Measurements from ENCODE around the gene ARID1B. TPM values are rescaled to one million over a fixed set of nuclear protein-coding genes. Genes with fewer than 3 reads are reported as not detected.

Gene ARID1B
- total and polyA plus RNA-seq, 12 donors: 13.3 to 85.6 (median 50.9) TPM

- intact Hi-C loops (cut with DNase I): no loop called here
- Histone ChIP-seq H3K36me3 (replicated peaks in 1 of 2) (no peaks in the 10 kb centered on the region), H3K27me3 (no peaks in the 10 kb centered on the region), H3K4me1 (replicated peaks in 1 of 2) (peaks cover 19 to 64% of the 10 kb centered on the region in 2 donors), H3K4me3 (no peak overlapping the region), H3K27ac (no peak overlapping the region), H3K9me3 (replicated peaks in 1 of 3) (no peaks in the 10 kb centered on the region)
- WGBS, 4 donors: 95 to 100% (median 98%) methylated on average over 2 of the region's 2 CpGs
- TF ChIP-seq CTCF (IDR thresholded peaks at IDR 0.05) (no peak), POLR2A (IDR thresholded peaks at IDR 0.05) (no peak)
- DNase-seq: no peak
These were observed 44.5 kb downstream of the ARID1B start for GRCh38 chr6:156821707-156822106.

GRCh38 chr6:156822747-156823206 is 45.6 kb downstream of the ARID1B start:
- intact Hi-C loops (cut with DNase I): no loop called here
- H3K9me3 ChIP-seq (replicated peaks in 1 of 3): no peaks in the 10 kb centered on the region
- H3K4me3 ChIP-seq: peak overlapping the region in 1 of 4 donors; percentile 21
- H3K27me3 ChIP-seq: no peaks in the 10 kb centered on the region
- DNase-seq: peak in 4 of 7 donors; percentile 43 to 60 (median 47)
- no peaks in the 10 kb centered on the region for H3K36me3 ChIP-seq (replicated peaks in 1 of 2)
- WGBS, 4 donors: 35 to 45% (median 42%) methylated on average over 14 of the region's 14 CpGs
- TF ChIP-seq CTCF (IDR thresholded peaks at IDR 0.05) (no peak), POLR2A (IDR thresholded peaks at IDR 0.05) (no peak)
- peaks cover 19 to 60% of the 10 kb centered on the region in 2 donors for H3K4me1 ChIP-seq (replicated peaks in 1 of 2)
- peak overlapping the region in 3 of 5 donors; percentile 7 to 73 (median 51) for H3K27ac ChIP-seq

GRCh38 chr6:156824142-156824541 is 47.0 kb downstream of the ARID1B start:
- 79 to 85% (median 83%) methylated on average over 8 of the region's 8 CpGs for WGBS, 4 donors
- no peaks in the 10 kb centered on the region for H3K9me3 ChIP-seq (replicated peaks in 1 of 3)

GRCh38 chr6:156825475-156825874 is 48.3 kb downstream of the ARID1B start:
- Histone ChIP-seq H3K9me3 (replicated peaks in 1 of 3) (no peaks in the 10 kb centered on the region), H3K27me3 (no peaks in the 10 kb centered on the region), H3K4me1 (replicated peaks in 1 of 2) (peaks cover 27 to 63% of the 10 kb centered on the region in 2 donors), H3K27ac (no peak overlapping the region), H3K36me3 (replicated peaks in 1 of 2) (no peaks in the 10 kb centered on the region), H3K4me3 (no peak overlapping the region)
- intact Hi-C loops (cut with DNase I): no loop called here
- no peak for DNase-seq
- WGBS, 4 donors: 15 to 26% (median 18%) methylated on average over 3 of the region's 3 CpGs
- TF ChIP-seq CTCF (IDR thresholded peaks at IDR 0.05) (no peak), POLR2A (IDR thresholded peaks at IDR 0.05) (no peak)

More at GRCh38 chr6:156824142-156824541, 47.0 kb downstream of the ARID1B start:
- TF ChIP-seq CTCF (IDR thresholded peaks at IDR 0.05) (no peak), POLR2A (IDR thresholded peaks at IDR 0.05) (no peak)
- H3K27ac ChIP-seq: no peak overlapping the region
- DNase-seq: no peak
- intact Hi-C loops (cut with DNase I): no loop called here
- H3K36me3 ChIP-seq (replicated peaks in 1 of 2): no peaks in the 10 kb centered on the region
- H3K4me1 ChIP-seq (replicated peaks in 1 of 2): peaks cover 27 to 71% of the 10 kb centered on the region in 2 donors
- H3K4me3 ChIP-seq: no peak overlapping the region
- no peaks in the 10 kb centered on the region for H3K27me3 ChIP-seq

Measured in adrenal gland (tissue), 12 donors.